ENCODE results near the gene FRMD7.
"Not testable (repeated sequence)": the region's sequence is repeated elsewhere in the genome, so short reads cannot be mapped to it uniquely, and the experiment has no call there.

Gene FRMD7, protein sequence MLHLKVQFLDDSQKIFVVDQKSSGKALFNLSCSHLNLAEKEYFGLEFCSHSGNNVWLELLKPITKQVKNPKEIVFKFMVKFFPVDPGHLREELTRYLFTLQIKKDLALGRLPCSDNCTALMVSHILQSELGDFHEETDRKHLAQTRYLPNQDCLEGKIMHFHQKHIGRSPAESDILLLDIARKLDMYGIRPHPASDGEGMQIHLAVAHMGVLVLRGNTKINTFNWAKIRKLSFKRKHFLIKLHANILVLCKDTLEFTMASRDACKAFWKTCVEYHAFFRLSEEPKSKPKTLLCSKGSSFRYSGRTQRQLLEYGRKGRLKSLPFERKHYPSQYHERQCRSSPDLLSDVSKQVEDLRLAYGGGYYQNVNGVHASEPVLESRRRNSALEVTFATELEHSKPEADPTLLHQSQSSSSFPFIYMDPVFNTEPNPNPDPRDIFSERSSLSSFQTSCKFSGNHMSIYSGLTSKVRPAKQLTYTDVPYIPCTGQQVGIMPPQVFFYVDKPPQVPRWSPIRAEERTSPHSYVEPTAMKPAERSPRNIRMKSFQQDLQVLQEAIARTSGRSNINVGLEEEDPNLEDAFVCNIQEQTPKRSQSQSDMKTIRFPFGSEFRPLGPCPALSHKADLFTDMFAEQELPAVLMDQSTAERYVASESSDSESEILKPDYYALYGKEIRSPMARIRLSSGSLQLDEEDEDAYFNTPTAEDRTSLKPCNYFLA

DNA sequence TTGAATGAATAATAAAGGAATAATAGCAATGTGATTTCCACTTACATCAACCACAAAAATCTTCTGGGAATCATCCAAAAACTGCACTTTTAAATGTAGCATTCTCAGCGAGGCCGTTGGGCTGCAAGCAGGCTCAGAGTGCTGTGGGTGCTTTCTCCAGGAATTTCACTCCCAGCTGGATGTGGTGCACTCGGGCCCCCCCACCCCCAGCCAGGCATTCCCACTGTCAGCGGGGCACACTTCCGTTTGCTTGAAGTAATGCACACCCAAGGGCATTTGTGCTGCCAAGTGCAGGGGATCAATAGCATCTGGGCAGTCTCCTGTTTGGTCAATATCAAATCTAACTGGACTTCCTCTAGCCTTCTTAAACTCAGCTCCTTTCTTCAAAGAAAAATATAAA lies at the start of gene FRMD7:
Gene FRMD7 (minus strand): TSS at position 278 of the 400 bp plus-strand sequence. CDS start 176 bp downstream, at position 102.
- in situ Hi-C loops (cut with MboI; ENCODE audit: low sequenced_read_pairs): no loop called here

- in situ Hi-C loops (cut with MboI; ENCODE audit: low sequenced_read_pairs): no loop called here
Measured at GRCh38 chrX:132173647-132174046, 45.8 kb upstream of the FRMD7 start.

- in situ Hi-C loops (cut with MboI; ENCODE audit: low sequenced_read_pairs): no loop called here
Measured at GRCh38 chrX:132171881-132172280, 44.1 kb upstream of the FRMD7 start.

DNA sequence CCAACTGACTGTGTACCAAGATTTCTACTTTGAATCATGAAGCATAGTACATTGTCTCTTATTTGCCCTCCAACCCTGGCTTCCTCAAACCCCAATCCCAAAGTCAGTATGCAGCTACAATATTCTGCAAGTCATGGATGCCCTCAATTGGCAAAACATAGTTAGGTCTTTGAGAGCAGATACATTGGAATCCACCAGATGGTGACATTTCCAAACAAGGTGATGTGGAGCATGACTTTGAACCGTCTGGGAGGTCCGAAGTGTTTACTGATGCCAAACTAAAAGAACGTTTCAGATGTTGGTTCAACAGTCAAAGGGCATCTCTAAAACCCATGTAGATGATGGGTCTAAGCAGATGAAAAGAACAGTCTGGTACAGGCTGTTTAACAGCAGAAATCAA lies 43.7 kb upstream of the FRMD7 start:
- in situ Hi-C loops (cut with MboI; ENCODE audit: low sequenced_read_pairs): no loop called here

DNA sequence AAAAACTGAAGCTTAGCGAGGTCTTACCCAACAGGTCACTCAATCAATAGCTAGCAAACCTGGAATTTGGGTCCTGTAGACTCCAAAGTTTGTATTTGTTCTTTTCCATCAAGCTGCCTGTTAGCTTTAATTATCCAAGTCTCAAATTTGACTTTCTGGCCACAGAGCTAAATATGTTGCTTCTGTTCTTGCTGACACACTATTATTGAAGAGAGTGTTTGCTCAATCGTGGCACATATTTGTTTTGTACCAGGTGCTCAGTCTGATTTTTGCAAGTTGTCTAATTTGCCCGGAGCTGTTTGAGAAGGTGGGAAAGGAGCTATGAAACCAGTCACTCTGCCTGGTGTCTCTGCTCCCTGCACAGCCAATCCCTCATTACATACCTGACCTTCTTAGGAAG lies 41.7 kb upstream of the FRMD7 start:
- in situ Hi-C loops (cut with MboI; ENCODE audit: low sequenced_read_pairs): no loop called here

DNA sequence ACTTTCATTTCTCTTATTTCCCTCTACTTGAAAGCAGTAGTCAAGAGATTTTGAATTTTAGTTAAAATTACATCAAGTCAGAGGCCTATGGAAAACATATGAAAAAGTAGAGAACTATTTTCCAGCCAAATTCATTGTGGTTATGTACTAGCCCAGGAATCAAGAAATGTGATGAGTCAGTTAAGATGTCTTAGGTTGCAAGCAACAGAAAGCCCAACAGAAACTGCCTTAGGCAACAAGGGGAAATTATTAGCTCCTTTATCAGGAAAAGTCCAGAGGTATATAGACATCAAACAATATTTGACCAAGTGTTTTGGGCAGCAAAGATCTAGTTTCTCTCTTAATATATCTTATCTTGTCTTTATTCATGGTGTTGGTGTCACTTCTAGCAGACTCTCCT lies 37.8 kb upstream of the FRMD7 start:
- in situ Hi-C loops (cut with MboI; ENCODE audit: low sequenced_read_pairs): no loop called here

DNA sequence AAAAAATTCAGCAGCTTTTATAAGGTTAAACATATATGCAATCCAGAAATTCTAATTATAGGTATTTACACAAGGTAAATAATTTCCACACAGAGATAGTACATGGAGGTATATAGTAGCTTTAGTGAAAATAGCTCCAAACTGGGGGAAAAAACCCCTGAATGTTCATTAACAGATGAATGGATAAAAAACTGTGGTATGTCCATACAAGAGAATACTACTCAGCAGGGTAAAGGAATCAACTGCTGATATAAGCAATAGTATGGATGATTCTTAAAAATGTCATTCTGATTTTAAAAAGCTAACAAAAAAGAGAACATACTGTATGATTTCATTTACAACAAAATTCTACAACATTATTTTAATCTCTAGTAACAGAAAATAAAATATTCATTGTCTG lies 37.2 kb upstream of the FRMD7 start:
- in situ Hi-C loops (cut with MboI; ENCODE audit: low sequenced_read_pairs): no loop called here

DNA sequence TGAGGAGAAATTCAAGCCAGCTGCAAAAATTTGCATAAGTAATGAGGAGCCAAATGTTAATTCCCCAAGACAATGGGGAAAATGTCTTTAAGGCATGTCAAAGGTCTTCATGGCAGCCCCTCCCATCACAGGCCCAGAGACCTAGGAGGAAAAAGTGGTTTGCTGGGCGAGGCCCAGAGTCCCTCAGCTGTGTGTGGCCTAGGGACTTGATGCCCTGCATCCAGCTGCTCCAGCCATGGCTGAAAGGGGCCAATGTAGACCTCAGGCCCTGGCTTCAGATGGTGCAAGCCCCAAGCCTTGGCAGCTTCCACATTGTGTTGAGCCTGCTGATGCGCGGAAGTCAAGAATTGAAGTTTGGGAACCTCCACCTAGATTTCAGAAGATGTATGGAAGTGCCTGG lies 35.3 kb upstream of the FRMD7 start:
- in situ Hi-C loops (cut with MboI; ENCODE audit: low sequenced_read_pairs): not testable (repeated sequence)

- in situ Hi-C loops (cut with MboI; ENCODE audit: low sequenced_read_pairs): no loop called here
Measured at GRCh38 chrX:132153166-132153565, 25.3 kb upstream of the FRMD7 start.

DNA sequence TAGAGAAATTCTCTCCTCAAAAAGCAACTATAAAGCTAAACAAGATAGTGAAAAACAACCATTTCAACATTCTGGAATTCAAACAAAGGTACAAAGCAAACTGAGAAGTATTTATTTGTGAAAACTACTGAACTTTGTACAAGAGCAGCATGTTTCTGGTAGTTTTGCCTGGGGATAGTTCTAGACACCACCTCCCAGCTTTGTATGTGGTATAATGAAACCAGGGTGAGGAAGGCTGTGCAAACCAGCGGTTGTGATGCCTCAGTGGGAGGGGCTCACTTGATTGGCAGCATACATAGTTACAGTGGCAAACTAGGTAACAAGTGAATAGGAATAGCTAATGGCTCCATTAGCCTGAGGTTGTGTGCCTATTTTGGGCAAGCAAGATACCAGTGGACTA lies 18.6 kb upstream of the FRMD7 start:
- in situ Hi-C loops (cut with MboI; ENCODE audit: low sequenced_read_pairs): no loop called here

GRCh38 chrX:132144061-132144460 lies 16.2 kb upstream of the FRMD7 start:
- in situ Hi-C loops (cut with MboI; ENCODE audit: low sequenced_read_pairs): no loop called here

GRCh38 chrX:132125906-132126305 lies 1.9 kb downstream of the FRMD7 start:
- in situ Hi-C loops (cut with MboI; ENCODE audit: low sequenced_read_pairs): no loop called here

DNA sequence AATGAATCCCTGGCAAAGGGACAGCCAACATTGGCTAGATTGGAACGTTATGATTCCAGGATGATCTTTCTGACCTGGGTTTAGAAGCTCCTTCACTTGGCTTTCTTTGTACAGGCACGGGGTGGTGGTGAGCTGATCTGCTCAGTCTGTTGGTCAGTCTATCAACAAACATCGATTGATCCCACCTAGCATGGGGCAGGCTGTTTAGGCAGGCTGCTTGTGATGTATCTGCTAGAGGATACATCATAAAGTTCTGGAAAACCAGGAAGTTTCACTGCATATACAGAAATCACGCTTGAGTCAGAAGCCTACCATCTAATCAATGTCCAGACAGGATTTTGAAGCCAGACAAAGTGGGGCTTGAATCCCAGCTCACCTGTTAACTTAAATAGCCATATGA lies 6.9 kb downstream of the FRMD7 start:
- in situ Hi-C loops (cut with MboI; ENCODE audit: low sequenced_read_pairs): no loop called here

DNA sequence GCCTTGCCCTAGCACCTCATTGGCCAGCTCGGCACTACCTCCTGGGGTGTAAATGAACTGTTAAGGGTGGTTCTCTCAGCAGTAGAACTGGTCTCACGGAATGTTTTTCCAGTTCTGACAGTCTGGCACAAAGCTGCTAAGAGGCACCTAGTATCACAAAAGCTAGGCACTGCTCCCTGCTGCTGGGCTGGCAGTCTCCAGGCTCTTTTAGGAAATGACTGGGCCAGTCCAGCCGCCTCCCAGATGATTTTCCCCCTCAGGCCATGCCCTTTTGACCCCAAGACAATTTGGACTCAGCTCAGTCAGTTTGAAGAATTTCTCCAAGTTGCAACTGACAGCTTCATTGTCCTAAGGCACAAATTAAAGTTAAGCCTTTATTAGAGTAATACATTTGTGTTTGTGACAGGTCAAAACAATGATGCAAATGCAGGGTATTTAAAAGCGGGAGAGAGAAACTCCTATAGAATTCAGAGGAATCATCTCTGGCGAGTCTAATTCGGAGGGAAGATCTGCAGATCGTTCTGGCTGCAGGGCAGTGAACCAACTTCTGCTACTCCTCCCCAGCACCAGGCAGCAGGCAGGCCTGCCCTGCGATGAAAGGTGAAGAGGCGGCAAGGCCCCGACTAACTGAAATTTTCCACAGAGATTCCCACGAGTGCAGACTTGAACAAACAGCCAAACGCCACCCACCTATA lies 7.9 kb downstream of the FRMD7 start:
- in situ Hi-C loops (cut with MboI; ENCODE audit: low sequenced_read_pairs): no loop called here

DNA sequence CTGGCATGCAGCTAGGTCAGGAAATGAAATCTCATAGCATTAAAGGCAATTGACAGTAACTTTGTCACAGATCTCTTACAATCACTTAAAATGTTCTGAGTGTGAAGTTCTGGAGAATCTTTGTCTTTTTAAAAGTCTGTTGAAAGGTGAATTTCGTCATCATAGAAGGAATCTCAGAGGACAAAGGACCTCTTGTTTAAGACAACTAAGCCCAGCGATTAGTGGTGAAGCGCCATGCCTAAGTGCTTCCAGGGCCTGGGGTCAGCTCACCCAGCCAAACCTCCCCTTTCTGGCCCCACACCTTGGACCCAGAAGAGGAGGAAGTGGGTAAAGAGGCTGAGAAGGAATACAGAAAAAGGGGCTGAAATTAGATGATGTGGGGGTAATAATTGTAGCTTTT lies 8.5 kb downstream of the FRMD7 start:
- in situ Hi-C loops (cut with MboI; ENCODE audit: low sequenced_read_pairs): no loop called here

DNA sequence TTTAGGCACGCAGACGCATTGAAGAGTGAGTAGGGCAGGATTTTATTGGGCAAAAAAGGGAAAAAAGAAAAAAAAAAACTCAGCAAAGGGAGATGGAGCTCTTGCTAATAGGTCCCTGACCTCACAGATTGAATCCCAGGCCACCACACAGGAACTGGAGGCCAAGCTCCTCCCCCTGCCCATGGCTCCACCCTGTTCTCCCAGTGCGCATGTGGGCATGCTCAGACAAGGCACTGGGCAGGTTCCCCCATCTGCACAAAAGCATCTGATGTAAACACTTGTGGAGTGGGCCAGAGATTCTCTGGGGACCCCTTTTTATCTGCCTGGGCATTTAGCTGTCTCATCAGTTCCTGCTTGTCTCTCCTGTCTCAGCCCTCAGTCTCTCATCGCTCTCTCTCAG lies 9.5 kb downstream of the FRMD7 start:
- in situ Hi-C loops (cut with MboI; ENCODE audit: low sequenced_read_pairs): no loop called here

- in situ Hi-C loops (cut with MboI; ENCODE audit: low sequenced_read_pairs): no loop called here
Measured at GRCh38 chrX:132115792-132116191, 12.0 kb downstream of the FRMD7 start.

- in situ Hi-C loops (cut with MboI; ENCODE audit: low sequenced_read_pairs): no loop called here
Measured at GRCh38 chrX:132114607-132115006, 13.2 kb downstream of the FRMD7 start.

GRCh38 chrX:132107291-132107690 lies 20.5 kb downstream of the FRMD7 start:
- in situ Hi-C loops (cut with MboI; ENCODE audit: low sequenced_read_pairs): no loop called here

GRCh38 chrX:132101799-132102198 lies 26.0 kb downstream of the FRMD7 start:
- in situ Hi-C loops (cut with MboI; ENCODE audit: low sequenced_read_pairs): no loop called here

GRCh38 chrX:132101206-132101605 lies 26.6 kb downstream of the FRMD7 start:
- in situ Hi-C loops (cut with MboI; ENCODE audit: low sequenced_read_pairs): no loop called here

DNA sequence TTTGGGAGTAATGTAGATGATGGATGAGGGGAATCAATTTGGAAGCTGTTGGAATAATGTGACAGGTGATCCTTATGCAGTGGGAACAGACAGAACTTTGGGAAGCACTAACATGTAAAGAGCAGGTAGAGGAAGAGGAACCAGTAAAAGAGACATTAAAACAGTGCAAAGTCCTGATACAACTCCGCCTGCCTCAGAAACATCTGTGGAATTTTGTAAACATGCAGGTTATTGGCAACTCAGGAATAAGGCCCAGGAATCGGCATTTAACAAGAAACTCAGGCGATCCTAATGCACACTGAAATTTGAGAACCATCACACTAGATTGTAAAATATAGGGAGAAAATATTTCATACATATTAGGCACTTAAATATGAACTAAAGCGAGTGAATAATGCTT lies 29.1 kb downstream of the FRMD7 start:
- in situ Hi-C loops (cut with MboI; ENCODE audit: low sequenced_read_pairs): loop anchor here (25.0 kb wide), 1 partner anchor 114 kb away; the partner anchor contains the start of gene RAP2C
